GM19324 (cell line): ENCODE data around the gene PLXNB3.
"Not testable (repeated sequence)": the region's sequence is repeated elsewhere in the genome, so short reads cannot be mapped to it uniquely, and the experiment has no call there.

Experiments
- ATAC-seq: cut with Tn5 transposase; IDR thresholded peaks from one replicate; pipeline ENCODE4 v1.9.1; 2021; ENCODE audit warnings: mild to moderate bottlenecking, moderate library complexity; ENCODE audit not compliant: unreplicated experiment, low FRiP score

Gene PLXNB3

DNA sequence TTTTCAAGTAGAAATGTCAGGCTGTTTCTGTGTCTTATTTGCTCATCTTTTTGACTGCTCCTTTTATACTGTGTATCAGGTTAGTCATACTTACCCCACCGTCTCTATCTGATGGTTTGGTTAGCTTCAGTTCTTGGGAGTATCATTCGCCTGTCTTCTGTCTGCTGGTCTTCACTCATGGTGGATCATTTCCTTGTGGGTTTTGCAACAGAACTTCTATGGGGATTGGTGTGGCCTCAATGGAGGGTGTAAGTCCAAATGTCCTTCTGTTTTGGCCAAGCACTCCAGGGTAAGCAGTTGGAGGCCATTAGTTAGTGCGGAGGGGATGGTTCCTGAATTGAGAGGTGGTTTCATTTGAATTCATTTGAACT, 32.2 kb upstream of the PLXNB3 start:
- no peak for ATAC-seq

DNA sequence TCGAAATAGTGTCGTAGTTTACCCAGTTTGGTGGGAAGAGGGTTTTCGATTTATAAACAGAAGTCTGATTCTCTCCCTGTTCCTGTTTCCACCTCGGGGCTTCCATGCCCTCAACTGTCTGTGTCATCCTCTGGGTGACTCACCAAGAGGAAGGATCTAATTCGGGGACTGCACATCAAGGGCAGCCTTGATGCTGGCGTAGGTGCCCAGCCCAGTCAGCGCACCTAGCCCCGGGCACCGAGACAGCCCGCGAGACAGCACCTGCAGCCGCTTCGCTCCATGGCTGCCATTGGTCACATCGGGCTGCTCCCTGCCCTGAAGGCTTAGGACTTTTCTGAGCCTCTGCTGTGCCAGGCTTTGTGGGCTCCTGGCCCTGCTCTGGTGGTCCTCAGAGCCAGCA, 31.6 kb upstream of the PLXNB3 start:
- no peak for ATAC-seq

DNA sequence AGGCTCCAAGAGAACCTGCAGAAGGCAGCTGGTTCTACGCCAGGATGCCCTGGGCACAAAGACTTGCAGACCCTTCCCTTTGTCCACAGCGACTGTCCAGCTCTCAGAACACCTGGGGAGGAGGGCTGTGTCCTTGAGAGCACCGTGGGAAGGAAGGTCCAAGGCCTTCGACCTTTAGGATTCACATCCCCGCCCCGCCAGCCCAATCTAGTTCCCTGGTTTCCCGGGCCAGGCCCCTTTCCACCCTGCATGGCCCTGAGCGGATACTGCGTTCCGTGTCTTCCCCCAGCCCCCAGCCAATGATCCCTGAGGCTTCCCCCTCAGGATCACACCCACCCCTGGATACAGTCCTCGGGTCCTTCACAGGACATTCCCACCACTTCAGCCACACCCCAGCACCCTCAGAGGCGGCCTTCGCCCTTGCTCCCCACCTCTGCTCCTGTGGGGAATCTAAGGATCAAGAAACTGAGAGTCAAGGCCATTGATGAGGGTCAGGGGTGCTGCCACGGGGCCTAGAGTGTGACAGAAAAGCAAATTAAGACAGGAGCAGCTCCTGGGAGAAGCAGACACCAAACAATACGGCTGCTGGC, 30.3 kb upstream of the PLXNB3 start:
- no peak for ATAC-seq

DNA sequence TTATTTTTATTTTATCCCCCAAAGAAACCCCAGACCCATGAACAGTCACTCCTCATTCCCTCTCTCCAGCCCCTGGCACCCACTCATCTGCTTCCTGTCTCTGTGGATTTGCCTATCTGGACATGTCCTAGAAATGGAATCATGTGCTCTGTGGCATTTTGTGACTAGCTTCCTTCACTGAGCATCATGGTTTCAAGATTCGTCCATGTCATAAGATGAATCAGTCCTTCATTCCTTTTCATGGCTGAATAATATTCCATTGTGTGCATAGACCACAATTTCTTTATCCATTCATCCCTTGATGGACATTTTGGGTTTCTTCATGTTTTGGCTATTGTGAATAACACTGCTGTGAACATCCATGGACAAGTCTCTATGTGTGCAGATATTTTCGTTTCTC, 29.2 kb upstream of the PLXNB3 start:
- ATAC-seq, result no peak

DNA sequence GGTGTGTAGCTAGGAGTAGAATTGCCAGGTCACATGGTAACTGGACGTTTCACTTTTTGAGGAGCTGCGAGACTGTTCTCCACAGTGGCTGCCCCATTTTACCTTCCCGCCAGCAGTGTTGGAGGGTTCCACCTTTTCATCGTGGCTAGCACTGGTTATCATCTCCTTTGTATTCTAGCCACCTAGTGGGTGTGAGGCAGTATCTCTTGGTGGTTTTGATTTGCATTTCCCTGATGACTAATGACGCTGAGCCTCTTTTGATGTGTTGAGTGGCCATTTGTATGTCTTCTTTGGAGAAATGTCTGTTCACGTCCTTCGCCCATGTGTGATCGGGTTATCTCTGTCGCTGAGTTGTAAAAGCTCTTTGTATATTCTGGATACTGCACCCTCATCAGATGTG, 28.8 kb upstream of the PLXNB3 start:
- no peak for ATAC-seq

DNA sequence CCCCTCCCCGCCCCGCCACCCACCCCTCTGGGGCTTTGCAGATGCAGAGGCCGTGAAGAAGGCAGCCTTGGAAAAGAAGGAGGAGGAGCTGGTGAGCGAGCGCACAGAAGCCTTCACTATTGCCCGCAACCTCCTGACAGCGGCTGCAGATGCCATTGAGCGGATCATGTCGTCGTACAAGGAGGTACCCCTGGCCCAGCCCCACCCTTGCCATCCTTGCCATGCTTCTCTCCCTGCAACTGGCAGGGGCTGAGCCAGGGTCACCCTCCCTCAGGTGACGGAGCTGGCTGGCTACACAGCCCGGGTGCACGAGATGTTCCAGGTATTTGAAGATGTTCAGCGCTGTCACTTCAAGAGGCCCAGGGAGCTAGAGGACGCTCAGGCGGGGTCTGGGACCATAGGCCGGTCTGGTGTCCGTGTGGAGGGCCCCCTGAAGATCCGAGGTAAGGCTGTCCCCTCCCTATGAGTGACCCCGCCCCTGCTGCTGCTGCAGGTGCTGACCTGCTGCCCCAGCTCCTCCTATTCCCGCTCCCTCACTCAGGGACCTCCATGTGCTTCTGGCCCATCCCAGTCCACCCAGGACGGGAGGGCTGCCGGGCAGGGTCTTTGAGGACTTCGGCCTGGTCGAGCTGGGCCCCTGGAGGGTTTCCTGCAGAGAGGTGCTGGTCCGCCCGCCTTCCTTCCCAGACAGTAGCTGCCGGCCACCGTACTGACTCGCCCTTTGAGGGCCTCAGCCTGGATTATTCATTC, 27.8 kb upstream of the PLXNB3 start:
- ATAC-seq, result no peak

DNA sequence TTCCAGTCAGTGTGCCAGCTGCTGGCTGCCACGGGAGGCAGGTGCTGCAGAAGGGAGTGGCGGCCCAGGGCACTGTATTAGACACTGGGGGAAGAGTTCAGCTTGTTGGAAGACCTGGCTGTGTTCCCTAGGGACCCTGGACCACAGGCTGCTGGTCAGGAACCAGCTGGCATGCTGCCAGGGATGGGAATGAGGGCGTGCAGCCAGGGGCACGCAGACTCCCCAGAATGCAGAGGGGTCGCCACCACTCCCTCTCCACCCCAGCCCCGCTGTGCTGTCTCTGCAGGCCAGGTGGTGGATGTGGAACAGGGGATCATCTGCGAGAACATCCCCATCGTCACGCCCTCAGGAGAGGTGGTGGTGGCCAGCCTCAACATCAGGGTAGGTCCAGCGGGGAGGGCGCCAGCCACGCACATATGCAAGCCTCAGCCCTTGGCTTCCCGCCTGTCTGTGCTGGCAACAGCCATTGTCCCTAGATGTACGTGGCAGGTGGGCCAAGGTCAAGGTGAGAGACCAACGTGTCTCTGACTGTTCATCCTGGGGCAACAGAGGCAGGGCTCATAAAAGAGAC, 27.1 kb upstream of the PLXNB3 start:
- no peak for ATAC-seq

DNA sequence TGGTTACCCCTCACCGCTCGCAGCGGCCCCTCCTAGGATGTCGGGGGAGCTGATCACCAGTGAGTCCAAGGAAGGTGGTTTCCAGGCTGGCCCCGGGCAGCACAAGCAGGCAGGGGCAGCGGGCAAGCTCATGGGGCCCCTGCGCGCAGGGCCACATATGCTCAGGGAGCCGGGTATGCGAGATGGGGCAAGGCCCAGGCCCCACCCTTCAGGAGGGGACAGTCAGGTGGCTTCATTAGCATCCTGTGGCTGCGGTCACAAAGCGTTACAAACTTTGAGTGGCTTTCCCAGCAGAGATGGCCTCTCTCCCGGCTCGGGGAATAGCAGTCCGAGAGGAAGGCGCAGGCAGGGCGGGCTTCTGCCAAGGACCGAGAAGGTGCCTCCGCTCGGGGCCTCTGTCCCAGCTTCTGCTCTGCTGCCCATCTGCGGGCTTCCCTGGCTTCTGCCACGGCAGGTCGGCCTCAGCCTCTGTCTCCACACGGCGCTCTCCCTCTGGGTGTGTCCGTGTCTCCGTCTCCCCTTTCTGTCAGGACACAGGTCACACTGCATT, 25.9 kb upstream of the PLXNB3 start:
- ATAC-seq, result no peak

DNA sequence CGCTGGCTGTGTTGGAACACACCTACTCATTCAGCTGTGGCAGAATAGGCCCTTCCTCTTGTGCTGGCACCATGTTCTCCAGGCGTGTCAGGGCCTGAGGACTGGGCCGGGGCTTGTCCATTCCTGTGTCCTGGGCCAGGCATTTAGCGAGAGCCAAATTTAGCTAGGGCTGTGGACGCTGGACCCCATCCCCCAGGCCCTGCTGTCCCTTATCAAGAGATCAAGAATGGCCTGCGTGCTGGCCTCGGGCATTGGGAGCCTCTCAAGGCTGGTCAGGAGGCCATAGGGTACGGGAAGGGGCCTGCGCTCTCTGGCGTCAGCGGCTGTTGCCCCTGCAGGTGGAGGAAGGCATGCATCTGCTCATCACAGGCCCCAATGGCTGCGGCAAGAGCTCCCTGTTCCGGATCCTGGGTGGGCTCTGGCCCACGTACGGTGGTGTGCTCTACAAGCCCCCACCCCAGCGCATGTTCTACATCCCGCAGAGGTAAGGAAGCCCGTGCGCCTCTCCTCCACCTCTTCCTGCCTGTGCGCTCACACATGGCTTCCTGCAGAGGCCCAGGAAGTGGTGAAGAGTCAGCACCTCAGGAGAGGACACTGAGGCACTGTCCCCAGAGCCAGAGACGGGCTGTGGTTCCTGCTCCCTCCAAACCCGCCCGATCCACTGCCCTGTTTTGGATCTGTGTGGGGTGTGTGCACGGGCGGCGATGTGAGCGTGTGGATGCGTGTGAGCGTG, 24.1 kb upstream of the PLXNB3 start:
- ATAC-seq, result no peak

DNA sequence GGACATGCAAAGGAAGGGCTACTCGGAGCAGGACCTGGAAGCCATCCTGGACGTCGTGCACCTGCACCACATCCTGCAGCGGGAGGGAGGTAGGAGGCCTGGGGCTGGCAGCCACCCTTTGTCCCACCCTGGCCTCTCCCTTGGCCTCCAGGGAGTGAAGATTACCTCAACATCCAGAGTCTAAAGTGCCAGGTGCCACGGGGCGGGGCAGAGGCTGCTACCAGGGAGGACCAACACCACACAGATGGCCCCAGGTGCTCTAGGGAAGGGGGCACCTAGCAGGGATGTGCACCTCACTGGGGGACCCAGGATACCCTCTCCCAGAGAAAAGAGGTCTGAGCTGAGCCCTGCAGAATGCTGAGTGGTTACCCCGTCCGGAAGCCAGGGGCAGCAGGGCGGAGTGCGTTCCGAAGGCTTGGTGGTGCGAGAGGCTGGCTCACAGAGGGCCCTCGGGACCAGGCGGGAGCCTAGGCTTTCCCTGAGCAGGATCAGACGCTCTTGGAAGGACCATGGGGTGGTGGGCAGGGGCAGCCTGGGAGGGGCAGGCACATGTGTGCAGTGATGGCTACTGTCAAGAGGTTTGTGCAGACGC, 23.3 kb upstream of the PLXNB3 start:
- no peak for ATAC-seq

DNA sequence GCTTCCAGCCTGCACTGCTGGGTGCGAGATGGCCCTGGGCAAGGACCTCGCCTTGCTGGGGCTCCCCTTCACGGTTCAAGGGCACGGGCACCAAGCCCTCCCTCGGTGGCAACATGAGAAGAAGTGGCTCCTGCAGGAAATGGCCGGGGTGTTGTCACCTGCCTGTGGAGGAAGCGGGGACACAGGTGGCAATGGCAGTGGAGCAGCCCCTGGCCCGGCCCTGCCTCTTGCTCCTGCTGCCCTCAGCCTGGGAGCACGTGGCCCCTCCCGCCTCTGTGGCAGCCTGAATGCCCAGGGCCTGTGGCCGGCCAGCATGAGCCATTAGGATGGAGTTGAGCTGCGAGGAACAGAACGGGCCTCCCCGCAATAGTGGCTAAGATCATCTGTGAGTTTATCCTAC, 22.6 kb upstream of the PLXNB3 start:
- no peak for ATAC-seq

DNA sequence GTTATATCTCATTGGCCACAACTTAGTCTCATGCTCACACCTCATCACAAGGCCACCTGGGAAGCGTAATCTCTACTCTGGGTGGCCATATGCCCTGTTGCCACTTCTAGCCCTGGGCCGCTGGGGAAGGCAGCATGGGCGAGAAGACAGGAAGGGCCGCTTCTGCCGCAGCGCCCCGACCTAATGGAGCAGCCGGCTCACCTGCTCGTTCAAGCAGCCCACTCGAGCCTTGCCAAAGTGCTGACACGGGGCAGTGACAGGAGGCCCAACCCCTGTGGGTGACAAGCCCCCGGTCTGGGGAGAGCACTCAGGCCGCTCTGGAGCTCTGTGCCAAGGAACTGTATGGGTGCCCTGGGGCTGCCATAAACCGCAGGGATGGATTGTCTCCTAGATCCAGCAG, 21.9 kb upstream of the PLXNB3 start:
- ATAC-seq, result not testable (repeated sequence)

DNA sequence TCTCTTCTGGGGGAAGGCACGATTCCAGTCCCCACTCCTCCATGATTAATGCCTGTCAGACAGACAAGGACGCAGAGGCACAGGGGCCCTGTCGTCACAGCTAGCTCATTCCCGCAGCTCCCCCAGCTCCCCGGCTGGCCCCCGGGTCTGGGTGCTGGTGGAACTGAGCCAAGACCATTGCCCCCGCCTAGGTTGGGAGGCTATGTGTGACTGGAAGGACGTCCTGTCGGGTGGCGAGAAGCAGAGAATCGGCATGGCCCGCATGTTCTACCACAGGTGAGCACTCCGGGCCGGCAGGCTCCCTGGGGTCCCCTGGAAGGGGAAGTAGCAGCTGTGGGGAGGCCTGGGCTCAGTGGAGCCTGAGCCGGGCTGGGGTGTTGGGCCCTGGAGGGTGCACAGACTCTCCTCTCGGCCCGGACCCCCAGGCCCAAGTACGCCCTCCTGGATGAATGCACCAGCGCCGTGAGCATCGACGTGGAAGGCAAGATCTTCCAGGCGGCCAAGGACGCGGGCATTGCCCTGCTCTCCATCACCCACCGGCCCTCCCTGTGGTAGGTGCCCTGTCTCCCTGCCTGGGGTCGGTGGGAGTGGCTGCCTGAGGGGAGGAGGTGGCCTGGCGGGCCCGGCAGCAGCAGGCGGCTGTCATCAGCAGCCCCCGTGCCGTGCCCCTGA, 21.1 kb upstream of the PLXNB3 start:
- ATAC-seq, result not testable (repeated sequence)

DNA sequence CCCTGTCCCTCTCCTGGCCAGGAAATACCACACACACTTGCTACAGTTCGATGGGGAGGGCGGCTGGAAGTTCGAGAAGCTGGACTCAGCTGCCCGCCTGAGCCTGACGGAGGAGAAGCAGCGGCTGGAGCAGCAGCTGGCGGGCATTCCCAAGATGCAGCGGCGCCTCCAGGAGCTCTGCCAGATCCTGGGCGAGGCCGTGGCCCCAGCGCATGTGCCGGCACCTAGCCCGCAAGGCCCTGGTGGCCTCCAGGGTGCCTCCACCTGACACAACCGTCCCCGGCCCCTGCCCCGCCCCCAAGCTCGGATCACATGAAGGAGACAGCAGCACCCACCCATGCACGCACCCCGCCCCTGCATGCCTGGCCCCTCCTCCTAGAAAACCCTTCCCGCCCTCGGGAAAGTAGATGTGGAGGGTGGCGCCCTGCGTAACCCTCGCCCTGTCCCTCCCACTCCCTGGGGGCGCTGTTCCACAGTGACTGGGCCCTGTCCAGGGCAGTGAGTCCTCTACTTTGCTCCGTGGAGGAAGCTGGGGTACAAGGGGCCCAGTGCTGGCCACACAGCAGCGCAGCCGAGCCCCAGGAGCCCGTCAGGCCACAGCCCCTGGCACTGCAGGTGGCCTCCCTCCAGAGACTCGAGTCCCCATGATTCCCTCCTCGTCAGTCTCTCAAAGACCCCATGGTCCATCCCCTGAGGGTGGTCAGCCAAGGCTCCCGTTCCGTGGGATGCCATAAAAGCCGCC, 20.4 kb upstream of the PLXNB3 start:
- not testable (repeated sequence) for ATAC-seq

DNA sequence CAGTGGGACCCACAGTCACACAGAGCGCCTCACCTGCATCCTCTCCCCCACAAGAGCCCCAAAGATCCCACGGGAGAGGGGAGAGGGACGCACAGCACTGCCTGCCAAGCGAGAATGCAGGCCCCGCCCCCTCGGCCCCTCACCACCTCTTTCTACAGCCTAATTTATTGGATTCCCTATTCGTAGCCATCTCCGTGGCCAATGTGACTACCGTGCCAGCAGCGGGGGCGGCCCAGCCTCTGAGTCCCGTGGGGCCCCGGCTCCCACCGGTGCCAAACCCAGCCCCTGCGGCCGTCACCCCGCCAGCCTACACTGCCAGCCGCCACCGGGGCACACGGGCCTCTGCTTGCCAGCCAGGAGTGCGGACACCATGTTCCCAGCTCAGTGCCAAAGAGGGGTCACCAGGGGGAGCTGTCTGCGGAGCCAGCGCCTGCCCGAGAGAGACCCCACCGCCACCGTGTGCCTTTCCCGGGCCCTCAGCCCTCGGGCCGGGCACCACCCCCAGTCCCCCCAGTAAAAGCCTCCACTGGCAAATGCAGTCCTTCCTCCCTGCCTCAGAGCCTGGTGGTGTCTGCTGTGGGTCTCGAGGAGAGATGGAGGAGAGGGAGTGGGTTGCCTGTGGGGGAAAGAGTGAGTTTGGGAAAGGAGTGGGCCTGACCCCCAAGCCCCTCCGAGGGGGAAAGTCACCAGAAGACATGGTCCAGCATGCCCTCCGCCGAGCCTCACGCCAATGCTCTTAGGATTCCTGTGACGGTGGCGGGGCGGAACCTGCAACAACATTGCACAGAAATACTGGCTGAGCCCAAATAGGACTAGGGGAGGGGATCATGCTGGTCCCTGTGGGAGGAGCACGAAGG, 19.6 kb upstream of the PLXNB3 start:
- ATAC-seq, result no peak

DNA sequence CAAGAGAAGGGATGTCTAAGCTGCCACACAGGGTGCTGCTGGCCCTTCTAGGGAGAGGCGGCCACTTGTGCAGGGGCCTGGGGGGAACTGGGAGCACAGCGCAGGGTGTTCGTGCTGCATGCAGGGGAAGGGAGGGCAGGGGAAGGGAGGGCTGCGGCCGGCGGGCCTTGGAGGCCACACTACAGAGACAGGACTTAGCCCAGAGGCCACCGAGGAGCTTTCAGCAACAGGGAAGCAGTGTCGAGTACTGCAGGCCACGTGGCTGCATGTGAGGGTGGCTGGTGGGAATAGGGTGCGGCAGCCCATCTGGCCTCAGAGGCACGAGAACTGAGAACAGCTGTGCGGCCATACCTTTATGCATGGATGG, 19.0 kb upstream of the PLXNB3 start:
- not testable (repeated sequence) for ATAC-seq

DNA sequence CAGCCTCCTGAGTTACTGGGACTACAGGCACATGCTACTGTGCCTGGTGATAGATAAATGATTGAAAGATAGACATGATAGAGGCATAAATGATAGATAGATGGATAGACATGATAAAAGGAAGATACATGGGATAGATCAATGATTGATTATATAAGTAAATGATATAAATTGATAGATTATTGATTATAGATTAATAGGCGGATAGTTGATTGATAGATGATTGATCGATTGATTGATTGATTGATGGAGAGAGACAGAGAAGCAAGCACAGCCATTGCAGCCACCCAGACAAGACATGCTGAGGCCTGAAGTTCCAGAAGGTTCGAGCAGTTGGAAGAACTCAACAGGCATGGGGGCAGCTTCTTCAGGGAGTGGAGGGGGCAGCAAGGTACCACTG, 17.7 kb upstream of the PLXNB3 start:
- no peak for ATAC-seq

DNA sequence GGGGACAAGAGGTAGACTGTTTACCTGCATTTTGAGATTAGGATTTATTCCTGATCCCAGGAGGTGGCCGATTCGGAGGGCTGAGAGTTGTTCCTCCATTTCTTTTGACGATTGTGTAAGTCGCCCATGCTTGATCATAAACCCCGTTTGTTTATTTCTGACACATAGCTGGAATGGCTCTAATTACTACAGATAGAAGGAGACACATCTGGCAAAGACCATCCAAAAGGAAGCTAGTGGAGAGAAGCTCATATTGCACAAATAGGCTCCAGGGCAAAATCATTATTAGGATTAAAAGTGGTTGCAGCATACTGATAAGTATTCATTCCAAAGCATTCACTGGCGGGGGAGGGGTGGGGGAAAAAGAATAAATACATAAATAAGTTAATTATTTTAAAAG, 17.1 kb upstream of the PLXNB3 start:
- ATAC-seq, result not testable (repeated sequence)

DNA sequence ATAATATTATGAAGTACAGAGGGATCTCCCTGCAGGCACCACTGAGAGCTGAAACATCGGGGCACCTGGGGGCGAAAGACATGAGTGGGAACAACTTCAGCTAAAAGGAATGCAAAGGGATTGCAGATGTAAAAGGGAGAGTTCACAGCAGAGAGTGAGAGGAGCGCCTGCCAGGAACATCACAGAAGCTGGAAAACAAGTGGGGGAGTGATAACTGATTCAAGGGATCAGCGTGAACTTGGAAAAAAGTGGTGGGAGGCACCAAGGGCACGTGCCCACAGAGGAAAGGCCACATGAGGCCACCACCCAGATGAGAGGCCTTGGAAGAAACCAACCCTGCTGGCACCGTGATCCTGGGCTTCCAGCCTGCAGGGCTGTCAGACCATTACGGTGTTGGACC, 15.0 kb upstream of the PLXNB3 start:
- ATAC-seq, result not testable (repeated sequence)
